ENCODE measurements around the gene ERFE.

Gene ERFE

DNA sequence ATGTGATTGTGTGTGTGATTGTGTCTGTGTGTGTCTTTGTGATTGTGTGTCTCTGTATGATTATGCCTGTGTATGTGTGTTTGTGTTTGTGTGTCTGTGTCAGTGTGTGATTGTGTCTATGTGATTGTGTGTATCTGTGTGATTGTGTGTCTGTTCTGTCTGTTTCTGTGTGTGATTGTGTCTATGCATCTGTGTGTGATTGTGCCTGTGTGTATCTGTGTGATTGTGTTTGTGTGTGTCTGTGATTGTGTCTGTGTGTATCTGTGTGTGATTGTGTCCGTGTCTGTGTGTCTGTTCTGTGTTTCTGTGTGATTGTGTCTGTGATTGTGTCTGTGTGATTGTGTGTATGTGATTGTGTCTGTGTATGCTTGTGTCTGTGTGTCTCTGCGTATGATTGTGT, 32.4 kb upstream of the ERFE start:
- no peak for DNase-seq (ENCODE audit: low spot score)
- FAIRE-seq, result no peak

DNA sequence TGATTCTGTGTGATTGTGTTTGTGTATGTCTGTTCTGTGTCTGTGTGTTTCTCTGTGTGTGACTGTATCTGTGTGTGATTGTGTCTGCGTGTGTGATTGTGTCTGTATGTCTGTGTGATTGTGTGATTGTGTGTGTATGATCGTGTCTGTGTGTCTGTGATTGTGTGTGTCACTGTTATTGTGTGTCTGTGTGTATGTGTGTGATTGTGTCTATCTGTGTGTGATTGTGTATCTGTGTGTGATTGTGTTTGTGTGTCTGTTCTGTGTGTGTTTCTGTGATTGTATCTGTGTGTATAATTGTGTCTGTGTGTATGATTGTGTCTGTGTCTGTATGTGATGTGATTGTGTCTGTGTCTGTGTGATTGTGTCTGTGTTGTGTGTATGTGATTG, 32.0 kb upstream of the ERFE start:
- DNase-seq (ENCODE audit: low spot score) (no peak), FAIRE-seq (no peak)

- DNase-seq (ENCODE audit: low spot score) (no peak), FAIRE-seq (no peak)
Measured at GRCh38 chr2:238127165-238128060, 31.4 kb upstream of the ERFE start.

- no peak for FAIRE-seq
Measured at GRCh38 chr2:238128061-238128440, 30.7 kb upstream of the ERFE start.

GRCh38 chr2:238128534-238129001, 30.2 kb upstream of the ERFE start:
- no peak for FAIRE-seq
- no peak for DNase-seq (ENCODE audit: low spot score)

More at GRCh38 chr2:238128061-238128440, 30.7 kb upstream of the ERFE start:
- DNase-seq (ENCODE audit: low spot score), result no peak

GRCh38 chr2:238129166-238130010, 29.4 kb upstream of the ERFE start:
- no peak for FAIRE-seq
- no peak for DNase-seq (ENCODE audit: low spot score)

- FAIRE-seq (no peak), DNase-seq (ENCODE audit: low spot score) (no peak)
Measured at GRCh38 chr2:238130111-238130695, 28.6 kb upstream of the ERFE start.

- FAIRE-seq (no peak), DNase-seq (ENCODE audit: low spot score) (no peak)
Measured at GRCh38 chr2:238130696-238131628, 27.8 kb upstream of the ERFE start.

GRCh38 chr2:238131761-238132462, 26.9 kb upstream of the ERFE start:
- DNase-seq (ENCODE audit: low spot score) (no peak), FAIRE-seq (no peak)

DNA sequence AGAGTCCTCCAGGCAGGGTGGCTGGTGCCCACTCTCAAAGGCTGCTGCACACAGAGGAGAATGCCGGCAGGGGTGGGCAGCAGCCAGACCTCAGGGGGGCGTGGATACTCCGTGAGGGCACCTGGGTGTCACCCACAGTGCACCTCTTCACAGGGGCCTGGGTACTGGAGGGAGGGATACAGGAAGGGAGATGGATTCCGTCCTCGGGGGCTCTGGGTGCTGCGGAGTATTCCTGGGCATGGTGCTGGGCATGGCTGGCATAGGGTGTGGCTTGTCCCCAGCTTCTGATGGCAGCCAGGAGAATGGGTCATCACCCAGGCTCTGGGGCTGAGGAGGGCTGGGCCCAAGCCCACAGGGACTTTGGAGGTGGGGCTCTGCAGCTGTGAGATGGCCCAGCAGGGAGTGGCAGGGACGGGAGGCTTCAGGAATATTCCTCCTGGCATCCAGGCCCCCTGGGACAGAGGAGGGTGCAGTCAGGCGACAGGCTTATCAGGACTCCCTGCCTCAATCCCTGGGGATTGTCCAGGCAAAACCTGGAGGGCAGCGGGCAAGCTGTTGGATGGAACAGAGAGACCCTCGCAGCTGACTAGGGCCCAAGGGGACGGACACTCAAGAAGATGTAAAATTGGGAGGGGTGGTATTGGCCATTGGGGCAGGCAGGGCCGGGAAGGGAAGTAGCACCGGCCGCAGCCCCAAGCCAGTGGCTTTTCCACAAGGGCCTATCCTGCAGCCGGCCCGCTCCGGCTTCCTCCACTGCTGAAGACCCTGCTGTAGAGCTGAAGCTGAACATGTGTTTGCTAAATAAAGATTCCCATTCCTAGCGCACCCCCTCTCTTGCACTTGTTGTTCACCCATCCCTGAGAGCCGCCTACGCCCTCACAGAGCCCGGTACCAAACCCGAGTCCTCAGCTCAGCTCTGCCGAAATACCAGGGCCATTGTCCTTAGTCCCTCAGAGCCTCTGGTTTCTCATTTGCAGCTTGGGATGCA, 26.0 kb upstream of the ERFE start:
- DNase-seq (ENCODE audit: low spot score) (no peak), FAIRE-seq (no peak)

DNA sequence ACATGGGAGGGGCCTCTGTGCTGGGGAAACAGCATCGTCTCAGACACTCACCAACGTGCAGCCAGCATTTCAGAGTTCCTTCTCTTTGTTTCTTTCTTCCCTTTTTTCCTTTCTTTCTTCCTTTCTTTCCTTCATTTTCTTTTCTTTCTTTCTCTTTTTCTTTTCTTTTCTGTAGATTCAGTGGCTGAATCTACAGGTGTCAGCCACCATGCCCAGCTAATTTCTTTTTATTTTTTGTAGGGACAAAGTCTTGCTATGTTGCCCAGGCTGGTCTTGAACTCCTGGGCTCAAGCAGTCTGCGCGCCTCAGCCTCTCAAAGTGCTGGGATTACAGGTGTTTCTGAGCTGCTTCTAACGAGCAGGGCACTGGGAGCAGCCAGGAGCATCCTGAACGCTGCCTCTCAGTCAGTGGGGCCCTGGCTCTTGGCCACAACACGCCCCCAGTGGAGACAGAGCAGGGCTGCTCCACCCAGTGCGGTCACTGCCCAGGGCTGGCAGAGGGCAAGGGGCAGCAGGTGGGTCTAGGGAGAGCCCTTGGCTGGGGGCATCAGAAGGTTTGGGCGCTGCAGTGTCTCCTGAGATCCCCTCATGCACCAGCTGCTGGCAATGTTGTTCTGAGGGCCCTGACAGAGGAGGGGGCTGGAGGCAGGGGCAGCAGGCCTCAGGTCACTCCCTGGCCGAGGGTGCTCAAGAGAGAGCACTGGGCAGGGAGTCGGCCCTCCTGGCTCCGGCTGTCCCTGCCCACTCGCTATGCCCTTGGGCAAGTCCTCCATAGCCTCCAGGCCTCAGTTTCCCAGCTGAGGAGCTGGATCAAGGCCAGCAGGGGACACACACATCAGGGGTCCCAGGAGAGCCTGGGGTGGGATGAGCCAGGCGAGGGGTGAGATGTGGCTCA, 25.0 kb upstream of the ERFE start:
- DNase-seq (ENCODE audit: low spot score), result no peak
- FAIRE-seq, result no peak

- DNase-seq (ENCODE audit: low spot score), result no peak
- FAIRE-seq, result no peak
Measured at GRCh38 chr2:238134393-238134785, 24.4 kb upstream of the ERFE start.

- DNase-seq (ENCODE audit: low spot score) (no peak), FAIRE-seq (no peak)
Measured at GRCh38 chr2:238135601-238136150, 23.1 kb upstream of the ERFE start.

DNA sequence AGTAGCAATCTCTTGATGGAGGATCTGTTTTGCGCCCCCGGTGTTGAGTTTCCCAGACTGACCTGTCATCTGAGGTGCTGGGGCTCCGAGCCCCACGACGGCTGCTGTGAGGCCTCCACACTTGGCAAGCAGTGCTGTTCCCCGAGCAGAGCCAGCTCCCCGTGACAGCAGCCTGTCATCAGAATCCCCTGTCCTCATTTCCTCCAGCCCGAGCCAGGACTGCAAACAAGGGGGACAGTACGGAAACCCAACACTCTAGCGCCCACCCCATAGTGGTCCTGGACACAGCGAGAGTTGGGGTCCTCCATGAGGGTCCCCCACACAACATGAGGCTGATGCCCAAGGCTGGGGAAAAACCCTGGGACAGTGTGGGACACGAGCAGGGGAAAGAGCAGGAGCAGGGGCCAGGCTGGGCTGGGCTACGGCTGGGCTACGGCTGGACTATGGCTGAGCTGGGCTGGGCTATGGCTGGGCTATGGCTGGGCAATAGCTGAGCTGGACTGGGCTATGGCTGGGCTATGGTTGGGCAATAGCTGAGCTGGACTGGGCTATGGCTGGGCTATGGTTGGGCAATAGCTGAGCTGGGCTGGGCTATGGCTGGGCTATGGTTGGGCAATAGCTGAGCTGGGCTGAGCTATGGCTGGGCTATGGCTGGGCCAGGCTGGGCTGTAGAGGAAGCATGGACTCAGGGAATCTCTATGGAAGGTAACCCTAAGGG, 21.8 kb upstream of the ERFE start:
- FAIRE-seq, result no peak
- DNase-seq (ENCODE audit: low spot score), result no peak

- no peak for FAIRE-seq
- DNase-seq (ENCODE audit: low spot score), result no peak
Measured at GRCh38 chr2:238137885-238138284, 20.9 kb upstream of the ERFE start.

GRCh38 chr2:238138331-238139195, 20.2 kb upstream of the ERFE start, which contains the start of gene KLHL30:
Gene KLHL30, plus strand, starts transcription at chr2:238138668. Its CDS starts 2,087 bp downstream, at chr2:238140755.
- FAIRE-seq (no peak), DNase-seq (ENCODE audit: low spot score) (no peak)
